Activated CD8-positive, alpha-beta T cell treated with anti-CD3 and anti-CD28 coated beads, Interleukin-2, amount 10 ng/mL, durations not matched to agents 7 days and 5 days (primary cell): Measurements from ENCODE around the gene PSMB1. TPM values are rescaled to one million over a fixed set of nuclear protein-coding genes. Genes with fewer than 3 reads are reported as not detected.

Experiments
- ATAC-seq: fragments of 150-1000 bp; cut with Tn5 transposase; one replicate; pipeline ENCODE4 v1.10.0; 2021; ENCODE audit warnings: moderate library complexity
- CTCF ChIA-PET: fragments of 350-600 bp; sonication (Branson Sonifier 250); formaldehyde crosslinking; loops from one replicate; lab custom pipeline; 2021; ENCODE audit warnings: antibody characterized with exemption; lab: Charles Lee
- POLR2A ChIA-PET: fragments of 350-600 bp; sonication (Branson Sonifier 250); formaldehyde crosslinking; loops from one replicate; lab custom pipeline; 2021; ENCODE audit warnings: antibody characterized with exemption; lab: Charles Lee
- DNase-seq: peaks from one replicate; pipeline ENCODE4 v3.0.0-alpha.2; 2020
- H3K27ac Mint-ChIP-seq: one replicate; pipeline ENCODE4 v1.8.0; 2021; ENCODE audit warnings: mild to moderate bottlenecking, mixed read lengths
- H3K27me3 Mint-ChIP-seq: one replicate; pipeline ENCODE4 v1.8.0; 2021; ENCODE audit warnings: low read depth, mixed read lengths
- H3K36me3 Mint-ChIP-seq: one replicate; pipeline ENCODE4 v1.8.0; 2021; ENCODE audit warnings: low read depth, mixed read lengths
- H3K4me1 Mint-ChIP-seq: one replicate; pipeline ENCODE4 v1.8.0; 2021; ENCODE audit warnings: low read depth, mixed read lengths
- H3K4me3 Mint-ChIP-seq: one replicate; pipeline ENCODE4 v1.8.0; 2021; ENCODE audit warnings: mild to moderate bottlenecking, mixed read lengths
- H3K9me3 Mint-ChIP-seq: one replicate; pipeline ENCODE4 v1.8.0; 2022; ENCODE audit warnings: mixed read lengths; ENCODE audit not compliant: insufficient read depth
- total RNA-seq, 2 experiments: library from RNA; stranded (reverse); gene quantifications; one replicate each; pipeline ENCODE4 v1.2.3, GENCODE V29; 2021

The PSMB1 gene
- total RNA-seq, 2 experiments from 2014 or later, result 161 to 173 TPM

DNA sequence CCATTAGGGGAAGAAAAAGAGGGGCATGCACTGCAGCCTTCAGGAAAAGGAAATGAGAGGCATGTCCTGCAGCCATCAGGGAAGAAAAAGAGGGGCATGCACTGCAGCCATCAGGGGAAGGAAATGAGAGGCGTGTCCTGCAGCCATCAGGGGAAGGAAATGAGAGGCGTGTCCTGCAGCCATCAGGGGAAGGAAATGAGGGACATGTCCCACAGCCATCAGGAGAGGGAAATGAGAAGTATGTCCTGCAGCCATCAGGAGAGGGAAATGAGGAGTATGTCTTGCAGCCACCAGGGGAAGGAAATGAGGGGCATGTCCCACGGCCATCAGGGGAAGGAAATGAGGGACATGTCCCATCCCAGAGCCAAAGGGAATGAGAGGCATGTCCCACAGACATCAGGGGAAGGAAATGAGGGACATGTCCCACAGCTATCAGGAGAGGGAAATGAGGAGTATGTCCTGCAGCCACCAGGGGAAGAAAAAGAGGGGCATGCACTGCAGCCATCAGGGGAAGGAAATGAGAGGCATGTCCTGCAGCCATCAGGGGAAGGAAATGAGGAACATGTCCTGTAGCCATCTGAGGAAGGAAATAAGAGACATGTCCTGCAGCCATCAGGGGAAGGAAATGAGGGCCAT lies 52.0 kb downstream of the PSMB1 start:
- Mint-ChIP-seq H3K4me3 (no peak overlapping the region), H3K9me3 (peaks cover 5% of the 10 kb centered on the region), H3K4me1 (peaks cover 6% of the 10 kb centered on the region), H3K27me3 (peaks cover 47% of the 10 kb centered on the region), H3K36me3 (no peaks in the 10 kb centered on the region), H3K27ac (no peak overlapping the region)
- ATAC-seq (no peak), DNase-seq (no peak)
- POLR2A ChIA-PET, result no interaction called here
- CTCF ChIA-PET, result no interaction called here

DNA sequence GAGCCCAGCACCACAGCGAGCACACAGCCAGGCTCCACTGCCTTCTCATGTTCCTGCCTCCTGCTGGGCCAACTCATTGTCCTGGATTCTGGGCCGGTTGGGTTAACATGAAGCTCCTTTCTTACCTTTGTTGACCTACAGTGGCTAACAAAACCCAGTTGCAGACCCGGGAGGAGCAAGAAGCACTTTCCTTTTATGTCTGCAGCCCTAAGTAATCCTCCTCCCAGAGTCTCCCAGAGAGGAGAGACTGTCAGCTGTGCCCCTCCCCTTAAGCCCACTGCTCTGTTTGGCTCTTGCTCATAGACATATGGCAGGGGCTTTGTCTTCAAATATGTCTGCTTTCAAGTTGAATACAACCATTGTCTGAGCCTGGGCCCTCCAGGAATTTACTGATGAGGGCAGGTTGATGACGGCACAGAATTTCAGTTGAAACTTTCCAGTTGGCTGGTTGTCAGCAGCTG lies 55.2 kb downstream of the PSMB1 start:
- Mint-ChIP-seq H3K4me1 (peaks cover 4% of the 10 kb centered on the region), H3K9me3 (peaks cover 5% of the 10 kb centered on the region), H3K36me3 (no peaks in the 10 kb centered on the region), H3K4me3 (no peak overlapping the region), H3K27ac (no peak overlapping the region), H3K27me3 (peaks cover 44% of the 10 kb centered on the region)
- POLR2A ChIA-PET, result no interaction called here
- no peak for ATAC-seq
- CTCF ChIA-PET, result no interaction called here
- DNase-seq, result no peak

DNA sequence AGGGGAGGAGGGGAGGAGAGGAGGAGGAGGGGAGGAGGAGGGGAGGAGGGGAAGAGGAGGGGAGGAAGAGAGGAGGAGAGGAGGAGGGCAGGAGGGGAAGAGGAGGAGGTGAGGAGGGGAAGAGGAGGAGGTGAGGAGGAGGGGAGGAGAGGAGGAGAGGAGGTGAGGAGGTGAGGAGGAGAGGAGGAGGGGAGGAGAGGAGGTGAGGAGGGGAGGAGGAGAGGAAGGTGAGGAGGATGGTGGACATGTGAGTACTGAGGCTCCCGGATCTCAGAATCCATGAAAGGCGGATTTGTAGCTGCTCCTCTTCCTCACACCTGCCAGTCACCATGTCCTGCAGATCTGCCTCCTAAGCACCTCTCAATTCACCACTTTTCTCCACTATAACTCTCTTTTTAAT lies 59.8 kb downstream of the PSMB1 start:
- Mint-ChIP-seq H3K27ac (no peak overlapping the region), H3K4me1 (no peaks in the 10 kb centered on the region), H3K9me3 (no peaks in the 10 kb centered on the region), H3K27me3 (peaks cover 39% of the 10 kb centered on the region), H3K36me3 (no peaks in the 10 kb centered on the region), H3K4me3 (no peak overlapping the region)
- DNase-seq (no peak), ATAC-seq (no peak)
- POLR2A ChIA-PET, result no interaction called here
- CTCF ChIA-PET, result no interaction called here

DNA sequence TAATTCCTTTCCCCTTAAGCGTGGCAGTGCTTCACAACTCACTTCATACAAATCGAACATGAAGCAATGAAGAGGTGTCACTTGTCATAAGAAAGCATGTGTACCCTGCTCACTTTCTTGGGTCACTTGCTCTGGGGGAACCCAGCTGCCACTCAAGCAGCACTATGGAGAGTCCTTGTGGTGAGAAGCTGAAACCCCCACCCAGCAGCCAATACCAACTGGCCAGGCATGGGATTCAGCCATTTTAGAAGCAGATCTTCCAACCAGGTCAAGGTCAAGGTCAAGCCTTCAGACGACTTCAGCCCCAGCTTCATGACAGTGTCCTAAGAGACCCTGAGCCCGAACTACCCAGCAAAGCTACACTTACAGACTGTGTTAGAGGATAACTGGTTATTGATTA lies 62.8 kb downstream of the PSMB1 start:
- ChIA-PET POLR2A (no interaction called here), CTCF (interaction anchor here (1.3 kb wide), 1 partner anchor 27 kb away, joined by 3 read pairs; no protein-coding TSS in a partner anchor)
- ATAC-seq (no peak), DNase-seq (no peak)
- Mint-ChIP-seq H3K27ac (no peak overlapping the region), H3K4me1 (peaks cover 3% of the 10 kb centered on the region), H3K9me3 (no peaks in the 10 kb centered on the region), H3K4me3 (no peak overlapping the region), H3K36me3 (no peaks in the 10 kb centered on the region), H3K27me3 (peaks cover 30% of the 10 kb centered on the region)

DNA sequence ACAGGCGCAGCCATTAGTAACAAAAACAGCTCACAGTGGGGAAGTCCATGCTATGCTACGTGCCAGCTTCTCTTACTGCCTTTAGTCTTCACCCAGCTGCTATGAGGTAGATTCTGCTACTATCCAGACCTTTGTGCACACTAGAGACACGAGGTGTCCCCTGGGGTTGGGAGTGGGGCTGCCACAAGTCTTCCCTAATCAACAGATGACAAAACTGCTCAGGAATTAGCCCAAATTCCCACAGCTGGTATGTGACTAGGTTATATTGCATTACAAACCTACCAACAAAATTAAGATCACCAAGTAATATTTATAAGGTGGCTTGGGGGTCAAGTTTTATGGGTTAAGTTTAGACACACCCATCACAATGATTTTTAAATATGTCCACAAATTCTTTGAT lies 63.3 kb downstream of the PSMB1 start:
- DNase-seq (no peak), ATAC-seq (no peak)
- Mint-ChIP-seq H3K4me3 (no peak overlapping the region), H3K27me3 (peaks cover 30% of the 10 kb centered on the region), H3K27ac (no peak overlapping the region), H3K36me3 (no peaks in the 10 kb centered on the region), H3K9me3 (no peaks in the 10 kb centered on the region), H3K4me1 (peaks cover 3% of the 10 kb centered on the region)
- CTCF ChIA-PET, result interaction anchor here (1.3 kb wide), 1 partner anchor 27 kb away, joined by 3 read pairs; no protein-coding TSS in a partner anchor
- POLR2A ChIA-PET, result no interaction called here

DNA sequence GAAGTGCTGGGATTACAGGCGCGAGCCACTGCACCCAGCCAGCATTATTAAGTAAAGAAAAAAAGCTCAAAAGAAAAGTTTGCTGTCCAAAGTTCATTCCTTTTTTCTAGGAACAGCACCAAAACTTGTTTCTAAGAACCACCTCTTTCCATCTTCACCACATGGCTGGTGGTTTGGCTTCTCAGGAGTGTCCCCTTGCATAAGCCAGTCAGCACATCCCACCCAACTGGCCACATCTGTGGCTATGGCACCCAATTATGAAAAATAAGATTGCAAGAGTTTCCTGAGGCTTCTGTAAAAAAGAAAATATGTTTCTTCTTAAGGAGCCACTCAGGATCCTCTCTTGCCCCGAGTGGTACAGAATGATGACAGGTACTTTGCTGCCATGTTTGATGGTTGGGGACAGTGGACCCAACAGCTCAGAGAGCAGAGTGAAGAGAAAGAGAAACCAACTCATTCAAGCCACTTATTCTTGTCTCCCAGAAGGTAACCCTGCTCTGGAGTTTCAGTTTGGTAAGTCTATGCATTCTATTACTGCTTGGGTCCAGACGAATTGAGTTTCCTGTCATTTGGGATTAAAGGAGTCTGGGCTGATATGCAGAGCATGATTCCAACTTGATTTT lies 65.3 kb downstream of the PSMB1 start:
- peak; percentile 23 for DNase-seq
- POLR2A ChIA-PET, result no interaction called here
- peak; percentile 64 for ATAC-seq
- Mint-ChIP-seq H3K36me3 (no peaks in the 10 kb centered on the region), H3K9me3 (no peaks in the 10 kb centered on the region), H3K27me3 (peaks cover 29% of the 10 kb centered on the region), H3K4me3 (no peak overlapping the region), H3K27ac (no peak overlapping the region), H3K4me1 (peaks cover 3% of the 10 kb centered on the region)
- CTCF ChIA-PET, result interaction anchor here (1.4 kb wide), 1 partner anchor 43 kb away, joined by 4 read pairs; no protein-coding TSS in a partner anchor

DNA sequence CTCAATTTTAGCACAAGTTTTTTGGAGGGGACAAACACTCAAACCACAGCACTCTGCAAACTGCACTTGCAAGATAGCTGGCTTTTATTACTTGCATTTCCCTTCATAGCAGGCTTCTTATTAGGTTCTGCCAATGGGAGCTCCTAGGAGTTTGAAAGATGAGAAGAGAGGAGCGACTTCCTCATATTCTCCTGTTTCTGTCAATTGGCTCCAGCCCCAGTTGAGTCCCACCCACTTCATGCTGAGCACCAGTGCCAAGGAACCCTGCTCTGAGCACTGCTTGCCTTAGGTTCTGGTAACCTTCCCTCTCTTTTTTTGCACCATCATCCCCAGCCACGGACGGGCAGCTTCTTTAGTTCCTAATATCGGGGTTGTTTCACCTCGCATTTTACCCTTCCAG lies 67.9 kb downstream of the PSMB1 start:
- Mint-ChIP-seq H3K36me3 (no peaks in the 10 kb centered on the region), H3K4me1 (peaks cover 3% of the 10 kb centered on the region), H3K27ac (no peak overlapping the region), H3K27me3 (peaks cover 41% of the 10 kb centered on the region), H3K4me3 (no peak overlapping the region), H3K9me3 (no peaks in the 10 kb centered on the region)
- POLR2A ChIA-PET, result no interaction called here
- DNase-seq (no peak), ATAC-seq (no peak)
- CTCF ChIA-PET, result no interaction called here

Other genes starting within 250 kb of the PSMB1 start
- 10 to 100 TPM; 25.5 to 26.0 TPM for gene FAM120B, start 246.5 kb downstream of the PSMB1 start, total RNA-seq
- 10 to 100 TPM; 20.0 to 21.5 TPM for gene TBP, start 1.1 kb upstream of the PSMB1 start, total RNA-seq
- gene PDCD2, start 31.3 kb upstream of the PSMB1 start, total RNA-seq, result 10 to 100 TPM; 74.0 to 77.1 TPM